Measurements from ENCODE around the gene MINK1. TPM values are rescaled to one million over a fixed set of nuclear protein-coding genes. Genes with fewer than 3 reads are reported as not detected.

Gene MINK1
- total and polyA plus RNA-seq, 2 of the 8 experiments (the other 6 are each of a cell fraction or from before 2014, with no cell fraction given), result 26.9 to 77.7 TPM

DNA sequence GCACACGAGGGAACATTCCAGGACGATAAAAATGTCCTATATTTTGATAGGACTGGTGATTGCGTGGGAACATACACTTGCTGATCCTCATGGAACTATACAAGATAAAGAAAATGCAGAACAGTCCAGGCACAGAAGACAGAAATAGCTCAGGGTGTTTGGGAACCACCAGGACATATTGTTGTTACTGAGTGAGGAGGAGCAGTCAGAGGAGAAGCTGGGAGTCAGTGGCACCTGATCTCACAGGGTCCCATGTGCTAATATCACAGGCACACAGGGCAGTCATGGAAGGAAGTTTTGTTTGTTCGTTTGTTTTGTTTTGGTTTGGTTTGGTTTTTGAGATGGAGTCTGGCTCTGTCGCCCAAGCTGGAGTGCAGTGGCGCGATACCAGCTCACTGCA, 20.4 kb upstream of the MINK1 start (continued):
- TF ChIP-seq GABPA (IDR thresholded peaks at IDR 0.05; ENCODE audit: borderline replicate concordance, insufficient read depth, low read length) (no peak), HDAC2 (IDR thresholded peaks at IDR 0.05; ENCODE audit: borderline replicate concordance in 1 of 2, low read depth in 2 of 2, low read length in 2 of 2) (no peak), NANOG (IDR thresholded peaks at IDR 0.05; ENCODE audit: insufficient read depth, low read depth, low read length, poor library complexity, severe bottlenecking) (no peak)
